Stimulated activated CD8-positive, alpha-beta memory T cell treated with anti-CD3 and anti-CD28 coated beads, Interleukin-2, amount 100 ng/mL, for 1 hour (primary cell): ENCODE measurements around the gene KCND3.

Experiments
- DNase-seq, 2 donors: peaks; one replicate each; pipeline ENCODE4 v3.0.0-alpha.2; 2020; ENCODE audit warnings: low read depth in 2 of 2

Gene KCND3

DNA sequence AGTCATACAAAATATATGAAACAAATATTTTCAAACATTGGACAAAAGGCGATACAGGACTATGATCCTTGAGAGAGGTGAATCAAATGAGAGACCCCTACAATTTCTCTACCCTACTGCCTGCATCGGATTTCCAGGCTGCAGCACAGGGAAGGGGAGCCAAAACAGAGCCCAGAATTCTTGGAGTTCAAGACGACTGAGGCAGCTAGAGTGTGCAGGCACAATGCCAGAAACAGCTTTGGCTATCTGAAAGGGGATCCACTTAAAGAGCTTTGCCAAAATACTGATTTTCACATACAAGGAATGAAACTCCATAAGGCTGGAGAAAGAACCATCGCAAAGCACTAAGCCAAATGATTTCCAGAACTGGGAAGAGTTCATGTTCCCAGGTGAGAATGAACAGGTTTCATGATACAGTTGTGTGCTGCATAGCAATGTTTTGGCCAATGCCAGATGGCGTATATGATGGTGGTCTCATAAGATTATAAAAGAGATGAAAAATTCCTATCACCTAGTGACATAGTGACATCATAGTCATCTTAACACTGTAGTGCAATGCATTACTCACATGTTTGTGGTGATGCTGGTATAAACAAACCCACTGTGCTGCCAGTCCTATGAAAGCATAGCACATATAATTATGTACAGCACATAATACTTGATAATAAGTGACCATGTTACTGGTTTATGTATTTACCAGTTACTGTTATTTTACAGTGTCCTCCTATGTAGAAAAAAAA, 77.5 kb downstream of the KCND3 start:
- DNase-seq: no peak

GRCh38 chr1:111911061-111911460, 78.4 kb downstream of the KCND3 start:
- no peak for DNase-seq

GRCh38 chr1:111909030-111909429, 80.4 kb downstream of the KCND3 start:
- DNase-seq: no peak

DNA sequence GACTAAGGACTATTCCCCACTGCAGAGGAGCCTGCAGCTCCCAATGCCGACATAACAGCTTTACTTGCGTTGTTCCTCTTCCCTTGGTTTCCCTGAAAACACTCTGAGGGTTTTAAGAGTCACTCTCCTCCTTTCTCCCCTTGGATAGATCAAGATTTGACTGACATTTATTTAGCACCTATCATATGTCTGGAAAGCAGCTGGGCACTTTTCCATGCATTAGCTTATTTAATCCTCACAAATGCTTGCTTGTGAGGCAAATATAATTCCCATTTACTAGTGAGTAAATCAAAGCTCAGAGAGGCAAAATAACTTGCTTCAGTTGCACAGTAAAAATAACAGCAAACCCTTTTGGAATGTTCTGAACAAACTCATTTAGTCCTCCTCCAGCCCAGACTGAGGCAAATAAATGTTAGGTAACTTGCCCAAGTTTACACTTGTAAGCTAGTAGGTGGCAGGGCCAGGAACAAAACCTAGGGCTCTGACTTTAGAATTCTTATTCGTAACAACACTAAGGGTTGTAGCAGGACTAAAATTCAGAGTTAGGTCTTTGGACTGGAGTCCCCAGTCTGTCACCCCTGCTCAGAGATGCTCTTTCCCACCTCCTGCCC, 81.4 kb downstream of the KCND3 start:
- DNase-seq: no peak

DNA sequence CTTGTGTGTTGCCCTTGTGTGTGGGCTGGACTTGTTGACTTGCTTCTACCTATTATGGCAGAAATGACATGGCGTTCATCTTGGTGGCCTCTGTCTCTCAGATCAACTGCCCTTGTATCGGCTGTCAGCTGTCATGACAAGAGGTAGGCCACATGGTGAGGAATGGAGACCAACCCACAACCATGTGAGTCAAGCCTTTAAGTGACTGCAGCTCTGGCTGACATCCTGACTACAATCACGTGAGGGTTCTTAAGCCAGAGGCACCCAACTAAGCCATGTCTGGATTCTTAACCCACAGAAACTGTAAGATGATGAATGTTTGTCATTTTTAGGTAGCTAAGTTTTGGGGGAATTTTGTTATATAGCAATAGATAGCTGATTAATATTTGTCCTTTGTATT, 82.1 kb downstream of the KCND3 start:
- DNase-seq: no peak

DNA sequence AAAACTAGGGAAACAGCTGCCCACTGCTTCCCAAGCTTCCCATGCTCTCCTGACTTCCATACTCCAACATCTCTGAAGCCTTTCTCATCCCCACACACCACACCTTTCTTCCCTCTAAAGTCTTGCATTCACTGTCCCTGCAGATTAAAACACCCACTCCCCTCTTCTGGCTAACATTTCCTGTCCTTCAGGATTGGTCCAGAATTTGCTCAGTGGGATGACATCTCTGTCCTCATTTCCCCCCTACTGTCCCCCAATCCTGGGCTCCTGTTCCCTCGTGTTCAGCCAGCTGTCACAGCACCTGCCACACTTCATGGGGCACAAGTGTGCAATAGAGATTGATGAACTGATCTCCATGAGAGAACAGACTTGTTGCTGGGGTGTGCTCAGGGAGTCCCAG, 82.7 kb downstream of the KCND3 start:
- DNase-seq: no peak

GRCh38 chr1:111906111-111906510, 83.4 kb downstream of the KCND3 start:
- no peak for DNase-seq

- no peak for DNase-seq
Observed at GRCh38 chr1:111904478-111905218, 84.8 kb downstream of the KCND3 start.

DNA sequence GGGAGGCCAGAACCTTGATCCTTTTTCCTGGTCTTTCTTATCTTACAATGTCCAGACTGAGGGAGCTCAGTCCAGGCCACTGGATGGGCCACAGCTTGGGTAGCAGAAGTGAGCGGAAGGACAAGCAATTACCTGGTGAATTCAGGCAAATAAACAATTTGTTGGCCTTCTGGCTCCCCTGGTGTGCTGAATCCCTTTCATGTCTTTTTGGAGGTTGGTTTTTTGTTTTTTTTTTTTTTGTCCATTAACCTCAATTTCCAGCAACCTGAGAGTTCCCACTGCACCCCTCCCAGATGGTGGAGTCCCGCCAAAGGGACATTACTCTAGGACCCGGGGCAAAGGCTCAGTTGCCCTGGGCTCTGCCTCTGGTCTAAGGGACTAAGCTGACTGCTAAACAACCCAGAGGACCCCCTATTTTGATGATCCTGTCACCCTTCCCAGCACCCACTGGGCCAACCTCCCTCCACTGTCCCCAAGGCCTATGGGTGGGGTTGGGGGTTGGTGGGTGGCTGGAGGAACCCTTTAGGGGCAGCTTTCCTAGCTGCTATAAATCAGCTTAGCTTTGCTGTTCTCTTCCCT, 85.5 kb downstream of the KCND3 start:
- no peak for DNase-seq

- no peak for DNase-seq
Observed at GRCh38 chr1:111903148-111903870, 86.2 kb downstream of the KCND3 start.

DNA sequence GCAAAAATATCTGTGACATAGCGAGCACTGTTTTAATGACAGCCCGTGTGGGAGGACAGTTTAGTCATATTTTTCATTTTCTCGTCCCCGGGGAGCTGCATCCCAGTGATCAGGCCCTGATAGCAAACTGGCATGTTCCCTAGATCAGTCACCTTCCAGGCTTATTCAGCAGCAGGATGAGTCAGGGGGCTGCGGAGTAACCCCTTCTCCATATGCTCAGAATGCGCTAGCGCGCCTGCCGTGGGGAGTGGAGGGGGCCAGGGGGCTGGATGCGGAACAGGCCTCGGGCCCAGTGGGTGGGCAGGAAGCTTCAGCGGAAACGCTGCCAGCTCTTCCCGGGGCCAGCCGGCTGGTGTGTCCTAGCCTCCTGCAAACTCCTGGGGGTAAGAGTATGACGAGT, 94.0 kb downstream of the KCND3 start:
- no peak for DNase-seq

DNA sequence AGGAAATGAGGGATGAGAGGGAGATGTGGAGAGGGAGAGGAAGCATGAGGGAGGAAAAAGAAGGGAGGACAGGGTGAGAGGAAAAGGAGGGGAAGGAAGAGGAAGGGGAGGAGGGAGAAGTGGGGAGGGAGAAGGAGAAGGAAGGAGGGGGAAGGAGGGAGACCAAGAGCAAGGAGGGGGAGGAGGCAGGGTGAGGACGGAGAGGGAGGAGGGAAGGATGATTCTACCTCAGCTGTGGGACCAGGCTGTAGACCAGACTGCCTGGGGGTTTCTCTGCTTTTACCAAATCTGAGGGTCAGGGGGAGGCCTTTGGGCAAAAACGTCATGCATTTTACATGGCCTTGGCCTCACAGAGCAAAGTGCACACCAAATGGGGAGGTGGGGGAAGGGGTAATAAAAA, 94.5 kb downstream of the KCND3 start:
- no peak for DNase-seq

DNA sequence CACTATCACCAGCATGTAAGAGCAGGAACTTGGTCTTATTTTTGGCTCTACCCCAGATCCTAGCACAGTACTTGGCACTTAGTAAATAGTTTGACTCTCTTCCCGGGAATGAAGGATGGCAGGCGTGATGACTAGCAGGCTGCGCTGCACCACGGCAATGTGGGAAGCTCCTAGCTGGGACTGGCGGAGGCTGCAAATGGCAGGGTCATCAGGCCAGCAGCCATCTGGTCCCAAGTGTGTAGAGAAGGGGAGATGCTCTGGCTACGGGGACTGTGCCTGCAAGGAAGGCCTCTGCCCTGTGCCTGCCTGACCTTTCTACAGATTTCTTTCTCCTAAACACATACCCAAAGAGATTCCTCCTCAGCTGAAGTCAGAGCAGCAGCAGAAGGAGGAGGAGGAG, 95.0 kb downstream of the KCND3 start:
- no peak for DNase-seq

GRCh38 chr1:111891566-111891965, 97.9 kb downstream of the KCND3 start:
- no peak for DNase-seq

DNA sequence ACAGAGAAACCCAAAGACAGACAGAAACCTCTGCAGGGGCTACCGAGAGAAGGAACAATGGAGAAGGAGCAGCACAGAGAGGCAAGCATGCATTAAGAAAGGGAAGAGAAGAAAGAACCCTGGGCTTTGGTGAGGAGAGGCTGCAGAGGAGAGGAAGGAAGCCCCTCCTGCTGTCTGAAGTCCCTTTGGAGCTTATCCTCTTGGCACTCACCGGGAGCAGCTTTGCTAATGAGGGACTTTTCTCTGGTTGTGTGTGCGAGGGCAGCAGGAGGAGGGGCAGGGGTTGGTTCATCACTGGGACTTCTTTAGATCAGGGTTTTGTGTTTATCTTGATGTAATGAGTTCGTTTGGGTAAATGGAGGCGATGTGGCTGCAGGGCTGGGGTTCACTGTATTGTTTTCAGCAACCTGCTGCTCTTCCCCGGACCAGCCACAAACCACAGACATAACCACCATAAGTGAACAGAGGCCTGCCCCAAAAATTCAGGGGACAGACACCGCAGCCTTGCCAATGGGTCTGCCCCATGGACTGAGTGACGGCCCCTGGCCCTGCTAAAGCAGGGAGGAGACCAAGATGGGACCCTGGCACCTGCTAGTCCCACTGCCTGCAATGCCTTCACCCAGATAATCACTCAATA, 100.6 kb downstream of the KCND3 start:
- no peak for DNase-seq

- DNase-seq: no peak
Observed at GRCh38 chr1:111887875-111888274, 101.6 kb downstream of the KCND3 start.

- no peak for DNase-seq
Observed at GRCh38 chr1:111887385-111887784, 102.1 kb downstream of the KCND3 start.

DNA sequence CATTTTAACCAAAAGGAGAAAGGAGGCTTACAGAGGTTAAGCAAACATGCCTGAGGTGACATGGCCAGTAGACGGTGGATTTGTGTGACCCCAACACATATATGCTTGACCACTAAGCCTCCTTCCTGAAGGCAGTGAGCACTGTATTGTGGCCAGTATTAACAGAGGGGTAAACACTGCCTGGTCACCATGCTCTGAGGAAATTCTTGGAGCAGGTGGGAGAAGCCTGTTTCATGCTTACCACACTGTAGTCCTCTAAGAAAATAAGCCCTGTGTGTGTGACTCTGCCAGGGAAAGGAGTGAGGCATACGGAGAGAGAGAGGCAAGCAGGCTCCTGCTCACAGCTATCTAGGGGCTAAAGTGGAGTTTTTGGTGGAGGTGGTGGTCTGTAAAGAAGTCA, 102.7 kb downstream of the KCND3 start:
- no peak for DNase-seq

- DNase-seq: no peak
Observed at GRCh38 chr1:111884772-111885443, 104.6 kb downstream of the KCND3 start.

- no peak for DNase-seq
Observed at GRCh38 chr1:111882986-111883560, 106.4 kb downstream of the KCND3 start.

GRCh38 chr1:111882559-111882958, 106.9 kb downstream of the KCND3 start:
- DNase-seq: no peak
